AG04450 (cell line): ENCODE measurements around the gene TBC1D2B. TPM values are rescaled to one million over a fixed set of nuclear protein-coding genes. Genes with fewer than 3 reads are reported as not detected.

Experiments
- CTCF ChIA-PET: fragments of 300-600, 350-600 bp; formaldehyde crosslinking; extraction: SDS; loops from one replicate; lab custom pipeline; 2022; ENCODE audit warnings: antibody characterized with exemption, inconsistent platforms; lab: Charles Lee
- POLR2A ChIA-PET: fragments of 350-600 bp; formaldehyde crosslinking; extraction: SDS; loops from one replicate; lab custom pipeline; 2021; ENCODE audit warnings: antibody characterized with exemption, inconsistent platforms; lab: Yijun Ruan, JAX
- DNase-seq: peaks from one replicate; pipeline ENCODE4 v3.0.0-alpha.2; 2011; ENCODE audit warnings: low read depth, low spot score
- H3K27ac ChIP-seq: one replicate; pipeline ENCODE4 v1.5.1; 2012; ENCODE audit warnings: low read depth, low read length, control low read depth
- H3K27me3 ChIP-seq: one replicate; pipeline ENCODE4 v1.6.0; 2012; ENCODE audit warnings: low read length; ENCODE audit not compliant: control insufficient read depth, insufficient read depth
- H3K4me3 ChIP-seq: 2 replicates; pipeline ENCODE4 v1.5.1; 2011; ENCODE audit warnings: mild to moderate bottlenecking, low read depth, low read length, control low read depth
- H3K9me3 ChIP-seq: 2 replicates; pipeline ENCODE4 v1.5.1; 2012; ENCODE audit warnings: low read length; ENCODE audit not compliant: control insufficient read depth, insufficient read depth
- CTCF ChIP-seq: IDR thresholded peaks from 2 replicates; pipeline ENCODE4 v1.5.1; 2011; ENCODE audit warnings: low read depth, low read length, control low read depth, inconsistent platforms
- polyA plus RNA-seq: library from polyadenylated mRNA; depleted of rRNA; stranded (reverse); fragments of >200 nt; gene quantifications from 2 replicates; pipeline ENCODE4 v1.2.3, GENCODE V29; 2011

The TBC1D2B gene
- polyA plus RNA-seq, 1 experiment: 42.0 TPM

- CTCF ChIA-PET: interaction anchor here (0.6 to 3.9 kb wide), 9 partner anchors 8 to 108 kb away, joined by 3 to 36 read pairs (median 5); no protein-coding TSS in a partner anchor
- DNase-seq: no peak
- H3K27ac ChIP-seq: no peak overlapping the region
- no peak overlapping the region for H3K4me3 ChIP-seq
- POLR2A ChIA-PET: interaction anchor here (1.1 to 1.2 kb wide), 3 partner anchors 9 to 89 kb away, joined by 4 to 10 read pairs (median 7); no protein-coding TSS in a partner anchor
- H3K9me3 ChIP-seq: no peaks in the 10 kb centered on the region
- TF ChIP-seq CTCF: no peak
- no peaks in the 10 kb centered on the region for H3K27me3 ChIP-seq
These were observed 73.2 kb downstream of the TBC1D2B start for GRCh38 chr15:78004222-78004727.

- CTCF ChIA-PET: interaction anchor here (3.9 kb wide), 1 partner anchor 105 kb away, joined by 36 read pairs; no protein-coding TSS in a partner anchor
- DNase-seq: no peak
- no peak overlapping the region for H3K4me3 ChIP-seq
- H3K27me3 ChIP-seq: no peaks in the 10 kb centered on the region
- no peak overlapping the region for H3K27ac ChIP-seq
- H3K9me3 ChIP-seq: no peaks in the 10 kb centered on the region
- POLR2A ChIA-PET: no interaction called here
- TF ChIP-seq CTCF: no peak
These were observed 73.9 kb downstream of the TBC1D2B start for GRCh38 chr15:78003539-78004008.

- Histone ChIP-seq H3K27ac (no peak overlapping the region), H3K4me3 (no peak overlapping the region), H3K9me3 (no peaks in the 10 kb centered on the region), H3K27me3 (no peaks in the 10 kb centered on the region)
- no peak for DNase-seq
- ChIA-PET POLR2A (interaction anchor here (0.5 kb wide), 1 partner anchor 105 kb away, joined by 7 read pairs; no protein-coding TSS in a partner anchor), CTCF (no interaction called here)
- no peak for TF ChIP-seq CTCF
These were observed 74.5 kb downstream of the TBC1D2B start for GRCh38 chr15:78002996-78003395.

- no peak overlapping the region for H3K4me3 ChIP-seq
- DNase-seq: no peak
- CTCF ChIA-PET: no interaction called here
These were observed 75.9 kb downstream of the TBC1D2B start for GRCh38 chr15:78001656-78002055.

More at GRCh38 chr15:78001656-78002055, 75.9 kb downstream of the TBC1D2B start:
- H3K9me3 ChIP-seq: no peaks in the 10 kb centered on the region
- no peaks in the 10 kb centered on the region for H3K27me3 ChIP-seq
- POLR2A ChIA-PET: no interaction called here
- H3K27ac ChIP-seq: no peak overlapping the region
- TF ChIP-seq CTCF: no peak
